HG02798 (cell line): ENCODE results near the gene PAIP1.
"Not testable (repeated sequence)": the region's sequence is repeated elsewhere in the genome, so short reads cannot be mapped to it uniquely, and the experiment has no call there.

ENCODE experiments used
- ATAC-seq: cut with Tn5 transposase; IDR thresholded peaks from one replicate; pipeline ENCODE4 v1.9.1; 2021; ENCODE audit warnings: mild to moderate bottlenecking; ENCODE audit not compliant: unreplicated experiment, poor library complexity

Gene PAIP1

GRCh38 chr5:43571237-43571636 lies 14.4 kb upstream of the PAIP1 start:
- ATAC-seq, result no peak

GRCh38 chr5:43570450-43571158 lies 13.7 kb upstream of the PAIP1 start:
- no peak for ATAC-seq

GRCh38 chr5:43569236-43569746 lies 12.4 kb upstream of the PAIP1 start:
- ATAC-seq, result no peak

GRCh38 chr5:43567967-43568366 lies 11.1 kb upstream of the PAIP1 start:
- ATAC-seq, result peak; percentile 81

- ATAC-seq, result no peak
These were observed 8.2 kb upstream of the PAIP1 start for GRCh38 chr5:43565043-43565442.

GRCh38 chr5:43564289-43564850 lies 7.5 kb upstream of the PAIP1 start:
- ATAC-seq, result no peak

GRCh38 chr5:43563321-43563720 lies 6.4 kb upstream of the PAIP1 start:
- ATAC-seq, result no peak

GRCh38 chr5:43561356-43561755 lies 4.5 kb upstream of the PAIP1 start:
- no peak for ATAC-seq

GRCh38 chr5:43560128-43560527 lies 3.3 kb upstream of the PAIP1 start:
- ATAC-seq, result no peak

- peak; percentile 93 for ATAC-seq
These were observed 345 bp downstream of the PAIP1 start for GRCh38 chr5:43556607-43556856.

- no peak for ATAC-seq
These were observed 826 bp downstream of the PAIP1 start for GRCh38 chr5:43555895-43556606.

GRCh38 chr5:43554497-43554896 lies 2.4 kb downstream of the PAIP1 start:
- ATAC-seq, result no peak

GRCh38 chr5:43553381-43553780 lies 3.5 kb downstream of the PAIP1 start:
- no peak for ATAC-seq

- no peak for ATAC-seq
These were observed 5.1 kb downstream of the PAIP1 start for GRCh38 chr5:43551731-43552130.

- ATAC-seq, result not testable (repeated sequence)
These were observed 7.6 kb downstream of the PAIP1 start for GRCh38 chr5:43549272-43549671.

GRCh38 chr5:43548358-43548757 lies 8.5 kb downstream of the PAIP1 start:
- ATAC-seq, result no peak

GRCh38 chr5:43547532-43547931 lies 9.3 kb downstream of the PAIP1 start:
- no peak for ATAC-seq

GRCh38 chr5:43543434-43543833 lies 13.4 kb downstream of the PAIP1 start:
- no peak for ATAC-seq

- ATAC-seq, result no peak
These were observed 16.1 kb downstream of the PAIP1 start for GRCh38 chr5:43540746-43541145.

- no peak for ATAC-seq
These were observed 19.9 kb downstream of the PAIP1 start for GRCh38 chr5:43536972-43537371.

- no peak for ATAC-seq
These were observed 23.2 kb downstream of the PAIP1 start for GRCh38 chr5:43533646-43534045.

GRCh38 chr5:43530648-43531047 lies 26.2 kb downstream of the PAIP1 start:
- ATAC-seq, result no peak
